HepG2 (cell line): ENCODE data around the gene ZSCAN26. TPM values are rescaled to one million over a fixed set of nuclear protein-coding genes. Genes with fewer than 3 reads are reported as not detected.

Experiments used
- GATA4 ChIP-seq: sonication (generic); IDR thresholded peaks from 2 replicates; pipeline ENCODE4 v1.6.1; 2016; ENCODE audit warnings: antibody characterized with exemption, low read depth, borderline replicate concordance
- IKZF4 ChIP-seq: sonication (generic); formaldehyde crosslinking; IDR thresholded peaks from 2 replicates; pipeline ENCODE4 v1.5.1; 2020; ENCODE audit warnings: borderline replicate concordance, mild to moderate bottlenecking, low read depth, missing genetic modification reagents; ENCODE audit errors: not compliant biosample characterization
- SNAI1 ChIP-seq: sonication (generic); formaldehyde crosslinking; IDR thresholded peaks from 2 replicates; pipeline ENCODE4 v1.5.0; 2020; ENCODE audit warnings: mild to moderate bottlenecking, missing genetic modification reagents, borderline replicate concordance
- SP140L ChIP-seq: sonication (generic); formaldehyde crosslinking; IDR thresholded peaks from 2 replicates; pipeline ENCODE4 v1.4.0; 2020; ENCODE audit warnings: missing genetic modification reagents, borderline replicate concordance
- SSRP1 ChIP-seq: IDR thresholded peaks from 2 replicates; pipeline ENCODE4 v1.6.1; 2016; ENCODE audit warnings: control low read depth
- ZBTB8A ChIP-seq: sonication (generic); formaldehyde crosslinking; IDR thresholded peaks from 2 replicates; pipeline ENCODE4 v1.4.0; 2020; ENCODE audit warnings: mild to moderate bottlenecking, low read depth, missing genetic modification reagents, borderline replicate concordance
- ZNF234 ChIP-seq: sonication (generic); formaldehyde crosslinking; conservative IDR thresholded peaks from 2 replicates; pipeline ENCODE4 v1.5.1; 2020; ENCODE audit warnings: mild to moderate bottlenecking, missing genetic modification reagents
- ZNF430 ChIP-seq: sonication (generic); formaldehyde crosslinking; IDR thresholded peaks from 2 replicates; pipeline ENCODE4 v1.9.0; 2021; ENCODE audit warnings: mild to moderate bottlenecking, missing genetic modification reagents
- ZNF431 ChIP-seq: sonication (generic); formaldehyde crosslinking; IDR thresholded peaks from 2 replicates; pipeline ENCODE4 v1.9.0; 2022; ENCODE audit warnings: missing genetic modification reagents, low read depth, mild to moderate bottlenecking, borderline replicate concordance
- ZNF589 ChIP-seq: sonication (generic); formaldehyde crosslinking; conservative IDR thresholded peaks from 2 replicates; pipeline ENCODE4 v1.8.0; 2022; ENCODE audit warnings: mild to moderate bottlenecking, moderate library complexity, missing genetic modification reagents
- ZNF703 ChIP-seq: sonication (generic); formaldehyde crosslinking; IDR thresholded peaks from 2 replicates; pipeline ENCODE4 v1.5.1; 2020; ENCODE audit warnings: missing genetic modification reagents, mild to moderate bottlenecking, moderate library complexity, borderline replicate concordance
- ZNF75D ChIP-seq: sonication (generic); formaldehyde crosslinking; IDR thresholded peaks from 2 replicates; pipeline ENCODE4 v1.8.1; 2023; ENCODE audit warnings: missing genetic modification reagents, mild to moderate bottlenecking, borderline replicate concordance
- ZNF850 ChIP-seq: sonication (generic); formaldehyde crosslinking; conservative IDR thresholded peaks from 2 replicates; pipeline ENCODE4 v1.9.0; 2021; ENCODE audit warnings: mild to moderate bottlenecking, missing genetic modification reagents
- ZNF891 ChIP-seq: sonication (generic); formaldehyde crosslinking; IDR thresholded peaks from 2 replicates; pipeline ENCODE4 v1.5.0; 2020; ENCODE audit warnings: mild to moderate bottlenecking, missing genetic modification reagents
- polyA plus RNA-seq, 8 experiments: library from polyadenylated mRNA; depleted of rRNA in 3 of 8; stranded (reverse) in 7 of 8; unstranded in 1 of 8; fragments of >200 nt; fragmentation: Illumina TruSeq in 4 of 8; extraction: Trizol in 4 of 8; gene quantifications; 2 replicates each; pipeline versions ENCODE4 v1.2.1 to v1.2.3, GENCODE V29; 2011 to 2016; ENCODE audit warnings: low read depth in 4 of 8, missing spikeins in 1 of 8, mixed read lengths in 1 of 8; ENCODE audit not compliant: insufficient read depth in 1 of 8
- total RNA-seq, 5 experiments: library from RNA; depleted of rRNA; stranded (reverse); fragments of >200 nt; fragmentation: Illumina TruSeq; extraction: Trizol; gene quantifications; 2 replicates each; pipeline ENCODE4 v1.2.3, GENCODE V29; 2016; ENCODE audit warnings: low read depth in 1 of 5
- TF ChIP-seq, protein P1 (sequence below): sonication (generic); formaldehyde crosslinking; IDR thresholded peaks from 2 replicates; pipeline ENCODE4 v1.8.0; 2022; ENCODE audit warnings: mild to moderate bottlenecking, missing genetic modification reagents, moderate library complexity
- TF ChIP-seq, protein P2 (sequence below): sonication (generic); formaldehyde crosslinking; IDR thresholded peaks from 2 replicates; pipeline ENCODE4 v1.4.0; 2020; ENCODE audit warnings: missing genetic modification reagents
- TF ChIP-seq, protein P3 (sequence below): sonication (generic); formaldehyde crosslinking; IDR thresholded peaks from 2 replicates; pipeline ENCODE4 v1.8.1; 2022; ENCODE audit warnings: mild to moderate bottlenecking, missing genetic modification reagents
- TF ChIP-seq, protein P4 (sequence below): sonication (generic); formaldehyde crosslinking; IDR thresholded peaks from 2 replicates; pipeline ENCODE4 v1.9.0; 2022; ENCODE audit warnings: missing genetic modification reagents, mild to moderate bottlenecking, borderline replicate concordance

The ZSCAN26 gene
- total and polyA plus RNA-seq, 2 of the 13 experiments (the other 11 are each of a cell fraction or from before 2014, with no cell fraction given), result 12.0 to 15.6 TPM

DNA sequence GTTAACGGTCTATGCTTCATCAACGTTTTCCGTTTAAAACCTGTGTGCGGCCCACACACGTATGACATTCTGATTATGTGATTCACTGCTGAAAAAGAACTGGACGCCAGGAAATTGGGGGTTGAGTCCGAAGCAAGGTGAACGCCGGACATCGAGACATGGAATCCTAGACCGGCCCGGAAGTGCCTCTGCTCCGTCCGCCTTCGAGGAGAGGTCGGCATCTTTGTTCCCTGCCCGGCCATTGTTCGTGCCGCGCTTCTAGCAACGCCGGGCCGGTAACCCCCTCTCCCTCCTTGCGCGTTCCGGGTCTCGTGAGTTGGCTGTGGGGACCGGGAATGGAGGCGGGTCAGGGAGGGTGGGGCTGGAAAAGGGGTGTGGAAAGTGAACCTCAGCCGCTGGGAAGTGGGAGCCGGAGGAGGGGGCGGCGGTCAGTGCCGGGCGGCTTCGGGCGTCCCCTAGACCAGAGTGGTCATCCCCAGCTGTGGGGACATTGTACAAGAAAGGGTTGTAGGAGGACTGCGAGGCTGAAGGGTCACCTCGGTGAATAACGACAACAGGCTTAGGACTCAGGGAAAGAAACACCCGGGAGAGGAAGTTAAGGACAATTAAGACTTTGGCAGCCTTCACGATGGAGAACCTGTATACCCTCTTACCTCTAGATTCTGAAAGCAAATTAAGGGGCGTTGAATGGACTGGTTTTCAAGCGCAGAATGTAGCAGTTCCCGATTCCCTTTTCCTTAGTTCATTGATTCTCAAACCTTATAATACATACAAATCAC, 41.7 kb upstream of the ZSCAN26 start, which contains the start of gene ZSCAN9 (continued):
- TF ChIP-seq, protein P1, sequence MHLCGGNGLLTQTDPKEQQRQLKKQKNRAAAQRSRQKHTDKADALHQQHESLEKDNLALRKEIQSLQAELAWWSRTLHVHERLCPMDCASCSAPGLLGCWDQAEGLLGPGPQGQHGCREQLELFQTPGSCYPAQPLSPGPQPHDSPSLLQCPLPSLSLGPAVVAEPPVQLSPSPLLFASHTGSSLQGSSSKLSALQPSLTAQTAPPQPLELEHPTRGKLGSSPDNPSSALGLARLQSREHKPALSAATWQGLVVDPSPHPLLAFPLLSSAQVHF (CRISPR knock-in tag), result no peak
- TF ChIP-seq, protein P2, sequence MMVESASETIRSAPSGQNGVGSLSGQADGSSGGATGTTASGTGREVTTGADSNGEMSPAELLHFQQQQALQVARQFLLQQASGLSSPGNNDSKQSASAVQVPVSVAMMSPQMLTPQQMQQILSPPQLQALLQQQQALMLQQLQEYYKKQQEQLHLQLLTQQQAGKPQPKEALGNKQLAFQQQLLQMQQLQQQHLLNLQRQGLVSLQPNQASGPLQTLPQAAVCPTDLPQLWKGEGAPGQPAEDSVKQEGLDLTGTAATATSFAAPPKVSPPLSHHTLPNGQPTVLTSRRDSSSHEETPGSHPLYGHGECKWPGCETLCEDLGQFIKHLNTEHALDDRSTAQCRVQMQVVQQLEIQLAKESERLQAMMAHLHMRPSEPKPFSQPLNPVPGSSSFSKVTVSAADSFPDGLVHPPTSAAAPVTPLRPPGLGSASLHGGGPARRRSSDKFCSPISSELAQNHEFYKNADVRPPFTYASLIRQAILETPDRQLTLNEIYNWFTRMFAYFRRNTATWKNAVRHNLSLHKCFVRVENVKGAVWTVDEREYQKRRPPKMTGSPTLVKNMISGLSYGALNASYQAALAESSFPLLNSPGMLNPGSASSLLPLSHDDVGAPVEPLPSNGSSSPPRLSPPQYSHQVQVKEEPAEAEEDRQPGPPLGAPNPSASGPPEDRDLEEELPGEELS (CRISPR knock-in tag), result 0 out of 2 replicates have a peak, but pooled peaks have one; percentile 26
- TF ChIP-seq ZBTB8A (CRISPR knock-in tag) (0 out of 2 replicates have a peak, but pooled peaks have one; percentile 55), ZNF430 (CRISPR knock-in tag) (no peak), GATA4 (no peak), ZNF431 (CRISPR knock-in tag) (peak; percentile 49; the same call in 1 of the 2 replicates), SP140L (no peak; the same call in 1 of the 2 replicates), ZNF891 (CRISPR knock-in tag) (peak; percentile 84), ZNF589 (no peak), ZNF850 (CRISPR knock-in tag) (no peak), ZNF234 (CRISPR knock-in tag) (peak; percentile 97), ZNF703 (CRISPR knock-in tag) (no peak), ZNF75D (CRISPR knock-in tag) (no peak), SNAI1 (0 out of 2 replicates have a peak, but pooled peaks have one; percentile 71), SSRP1 (CRISPR knock-in tag) (peak; percentile 81; the same call in 1 of the 2 replicates), IKZF4 (CRISPR knock-in tag) (peak; percentile 58)
- TF ChIP-seq, protein P3, sequence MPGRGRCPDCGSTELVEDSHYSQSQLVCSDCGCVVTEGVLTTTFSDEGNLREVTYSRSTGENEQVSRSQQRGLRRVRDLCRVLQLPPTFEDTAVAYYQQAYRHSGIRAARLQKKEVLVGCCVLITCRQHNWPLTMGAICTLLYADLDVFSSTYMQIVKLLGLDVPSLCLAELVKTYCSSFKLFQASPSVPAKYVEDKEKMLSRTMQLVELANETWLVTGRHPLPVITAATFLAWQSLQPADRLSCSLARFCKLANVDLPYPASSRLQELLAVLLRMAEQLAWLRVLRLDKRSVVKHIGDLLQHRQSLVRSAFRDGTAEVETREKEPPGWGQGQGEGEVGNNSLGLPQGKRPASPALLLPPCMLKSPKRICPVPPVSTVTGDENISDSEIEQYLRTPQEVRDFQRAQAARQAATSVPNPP (CRISPR knock-in tag), result peak; percentile 83; the same call in 1 of the 2 replicates
- TF ChIP-seq, protein P4, sequence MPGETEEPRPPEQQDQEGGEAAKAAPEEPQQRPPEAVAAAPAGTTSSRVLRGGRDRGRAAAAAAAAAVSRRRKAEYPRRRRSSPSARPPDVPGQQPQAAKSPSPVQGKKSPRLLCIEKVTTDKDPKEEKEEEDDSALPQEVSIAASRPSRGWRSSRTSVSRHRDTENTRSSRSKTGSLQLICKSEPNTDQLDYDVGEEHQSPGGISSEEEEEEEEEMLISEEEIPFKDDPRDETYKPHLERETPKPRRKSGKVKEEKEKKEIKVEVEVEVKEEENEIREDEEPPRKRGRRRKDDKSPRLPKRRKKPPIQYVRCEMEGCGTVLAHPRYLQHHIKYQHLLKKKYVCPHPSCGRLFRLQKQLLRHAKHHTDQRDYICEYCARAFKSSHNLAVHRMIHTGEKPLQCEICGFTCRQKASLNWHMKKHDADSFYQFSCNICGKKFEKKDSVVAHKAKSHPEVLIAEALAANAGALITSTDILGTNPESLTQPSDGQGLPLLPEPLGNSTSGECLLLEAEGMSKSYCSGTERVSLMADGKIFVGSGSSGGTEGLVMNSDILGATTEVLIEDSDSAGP (CRISPR knock-in tag), result peak; percentile 91
